Measurements from ENCODE around the gene TAF12.

The TAF12 gene

GRCh38 chr1:28564310-28564709, 78.6 kb downstream of the TAF12 start:
- Histone ChIP-seq H3K4me3 (replicated peaks; ENCODE audit: insufficient read depth, low read length) (no peak overlapping the region), H3K27me3 (ENCODE audit: insufficient read depth, poor library complexity, severe bottlenecking) (no peaks in the 10 kb centered on the region), H3K27ac (replicated peaks) (no peak overlapping the region)
- TF ChIP-seq POLR2AphosphoS5 (IDR thresholded peaks at IDR 0.05; ENCODE audit: low read depth), result no peak
- DNase-seq (ENCODE audit: low read depth in 1 of 2, low spot score in 1 of 2), result no peak

- TF ChIP-seq SPI1 (IDR thresholded peaks at IDR 0.05; ENCODE audit: borderline replicate concordance, low read depth) (no peak), REST (IDR thresholded peaks at IDR 0.05; ENCODE audit: insufficient replicate concordance, low read depth) (no peak), GABPA (IDR thresholded peaks at IDR 0.05; ENCODE audit: low read depth) (no peak), POLR2AphosphoS5 (IDR thresholded peaks at IDR 0.05; ENCODE audit: low read depth) (no peak), CTCF (IDR thresholded peaks at IDR 0.05; ENCODE audit: insufficient read depth, low read length) (no peak)
- DNase-seq (ENCODE audit: low read depth in 1 of 2, low spot score in 1 of 2), result no peak
- no peaks in the 10 kb centered on the region for H3K27me3 ChIP-seq (ENCODE audit: insufficient read depth, poor library complexity, severe bottlenecking)
Measured at GRCh38 chr1:28560886-28561285, 82.0 kb downstream of the TAF12 start.

More at GRCh38 chr1:28560886-28561285, 82.0 kb downstream of the TAF12 start:
- Histone ChIP-seq H3K27ac (replicated peaks) (no peak overlapping the region), H3K4me3 (replicated peaks; ENCODE audit: insufficient read depth, low read length) (no peak overlapping the region)
